HFF-Myc (cell line): ENCODE results near the gene PLXNA1.

Source experiments
- DNase-seq: peaks from one replicate; pipeline ENCODE4 v3.0.0-alpha.2; 2011; ENCODE audit warnings: low read depth; ENCODE audit errors: extremely low read depth
- H3K4me3 ChIP-seq: replicated peaks from 2 replicates; pipeline ENCODE4 v1.5.1; 2011; ENCODE audit warnings: low read depth, mild to moderate bottlenecking, control low read depth, low read length
- CTCF ChIP-seq: IDR thresholded peaks from 2 replicates; pipeline ENCODE4 v1.5.1; 2012; ENCODE audit warnings: mild to moderate bottlenecking, low read depth, low read length, control low read depth; ENCODE audit errors: missing control alignments

PLXNA1 gene

DNA sequence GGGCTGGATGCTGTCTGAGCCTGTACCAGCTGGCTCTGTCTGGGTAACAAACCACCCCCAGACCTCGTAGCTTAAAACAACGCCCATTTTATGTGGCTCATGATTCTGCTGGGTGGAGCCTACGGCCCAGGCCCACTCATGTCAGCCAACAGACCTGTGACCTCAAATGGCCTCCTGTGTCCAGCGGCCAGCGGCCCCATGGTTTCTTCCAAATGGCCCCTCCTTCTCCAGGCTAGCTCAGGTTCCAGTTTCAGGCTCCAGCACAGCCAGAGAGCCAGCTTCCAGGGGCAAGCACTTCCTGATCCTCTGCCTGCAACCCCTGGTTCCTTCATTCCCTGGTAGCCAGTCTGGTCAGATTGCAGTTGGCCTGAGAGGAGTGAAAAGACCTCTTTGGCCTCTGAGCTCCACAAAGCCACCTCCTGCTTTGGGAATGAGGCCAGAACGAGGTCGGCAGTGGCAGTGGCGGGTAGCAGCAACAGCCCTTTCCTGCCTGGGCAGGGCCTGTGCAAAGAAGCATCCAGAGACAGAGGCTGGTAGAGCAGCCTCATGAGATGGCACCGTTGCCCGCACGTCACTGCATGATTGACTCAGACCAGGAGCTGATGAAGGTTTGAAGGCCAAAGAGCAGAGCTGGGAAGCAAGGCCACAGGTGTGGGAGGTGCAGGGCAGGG is 21.0 kb upstream of the PLXNA1 start:
- DNase-seq = no peak
- no peak overlapping the region for H3K4me3 ChIP-seq
- no peak for TF ChIP-seq CTCF

GRCh38 chr3:126962756-126963155 is 20.2 kb upstream of the PLXNA1 start:
- TF ChIP-seq CTCF = no peak
- H3K4me3 ChIP-seq = no peak overlapping the region
- DNase-seq = no peak

DNA sequence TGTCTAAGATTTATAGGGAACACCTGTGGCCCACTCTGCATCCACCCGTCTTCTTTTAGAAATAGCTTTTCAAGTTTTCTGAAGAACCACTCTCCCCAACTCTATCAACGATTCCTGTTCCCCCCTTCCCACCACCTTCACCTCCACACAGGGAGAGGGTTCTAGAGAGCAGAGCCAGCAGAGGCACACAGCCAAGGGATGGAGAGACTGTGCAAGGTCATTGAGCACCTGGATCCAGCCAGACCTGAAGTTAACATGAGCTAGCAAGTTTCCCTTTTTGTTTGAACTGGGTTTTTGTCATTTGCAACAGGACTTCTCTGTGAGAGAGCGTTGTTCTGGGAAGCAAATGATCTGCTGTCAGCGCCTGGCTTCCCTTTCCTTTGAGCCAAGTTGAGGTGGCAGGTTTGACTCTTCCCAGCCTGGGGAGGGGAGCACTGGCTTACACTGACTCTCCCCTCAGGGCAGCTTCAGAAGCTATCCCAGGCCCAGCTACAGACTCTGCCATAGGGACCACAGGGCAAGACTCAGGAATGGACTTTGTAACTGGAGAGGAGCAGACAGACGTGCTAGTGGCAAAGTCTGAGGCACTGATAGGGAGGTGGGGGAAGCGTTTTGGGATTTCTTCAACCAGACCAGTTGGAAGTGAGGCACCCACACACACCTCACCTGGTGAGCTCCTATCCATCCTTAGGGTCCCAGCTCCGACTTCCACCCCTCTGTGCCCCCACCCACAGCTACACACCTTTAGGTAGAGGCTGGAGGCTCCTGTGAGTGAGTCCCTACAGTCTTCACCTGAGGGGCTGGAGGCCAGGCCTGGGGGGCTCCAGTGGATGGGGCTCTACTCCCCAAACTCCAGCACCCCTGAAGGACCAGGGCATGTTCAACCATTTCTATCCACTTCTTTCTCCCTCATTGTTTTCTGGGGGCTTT is 19.4 kb upstream of the PLXNA1 start:
- no peak for DNase-seq
- no peak overlapping the region for H3K4me3 ChIP-seq
- no peak for TF ChIP-seq CTCF

DNA sequence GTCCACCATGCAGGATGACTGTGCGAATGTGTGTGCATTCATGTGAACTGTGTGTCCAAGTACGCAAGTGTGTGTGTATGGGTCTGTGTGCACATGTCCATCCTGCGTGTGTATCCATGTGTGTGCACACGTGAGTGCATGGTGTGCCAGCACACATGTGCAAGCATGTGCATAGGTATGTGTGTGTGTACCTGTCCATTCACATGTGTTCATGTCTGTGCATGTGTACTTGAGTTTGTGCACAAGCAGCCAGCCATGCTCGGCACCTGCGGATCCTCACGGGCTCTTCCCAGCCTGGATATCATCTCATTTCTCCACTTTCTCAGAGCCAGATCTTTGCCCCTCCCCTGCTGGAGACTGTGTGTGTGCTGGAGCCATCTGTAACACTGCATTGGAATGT is 18.7 kb upstream of the PLXNA1 start:
- TF ChIP-seq CTCF = no peak
- DNase-seq = no peak

DNA sequence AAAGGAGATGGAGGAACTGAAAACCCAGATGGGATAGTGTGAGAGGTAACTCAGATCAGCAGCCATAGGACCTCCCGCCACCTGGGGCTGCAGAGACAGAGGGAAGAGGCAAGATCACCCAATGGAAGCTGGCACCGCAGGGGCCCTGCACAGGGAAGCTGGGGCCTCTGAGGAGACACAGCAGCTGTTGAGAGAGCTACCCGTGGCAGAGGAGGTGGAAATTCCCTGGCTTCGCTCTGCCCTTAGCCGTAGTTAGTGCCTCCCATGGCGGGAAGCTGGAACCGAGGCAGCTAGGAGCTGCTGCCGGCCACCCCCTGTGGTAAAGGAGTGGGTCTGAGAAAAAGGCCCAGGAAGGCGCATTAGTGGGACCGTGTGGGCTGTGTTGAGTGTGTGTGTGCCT is 18.0 kb upstream of the PLXNA1 start:
- no peak for TF ChIP-seq CTCF
- H3K4me3 ChIP-seq = no peak overlapping the region
- DNase-seq = no peak

More for the DNA sequence above, 18.7 kb upstream of the PLXNA1 start:
- H3K4me3 ChIP-seq = no peak overlapping the region

GRCh38 chr3:126965526-126966080 is 17.3 kb upstream of the PLXNA1 start:
- no peak overlapping the region for H3K4me3 ChIP-seq
- DNase-seq = no peak
- TF ChIP-seq CTCF = no peak
